DOHH2 (cell line): ENCODE measurements around the gene TEX36.

ENCODE experiments used
- EZH2phosphoT487 ChIP-seq: fragments of 200-600 bp; sonication (generic); IDR thresholded peaks from 2 replicates; pipeline ENCODE4 v1.6.1; 2017; ENCODE audit warnings: borderline replicate concordance, mild to moderate bottlenecking, antibody characterized with exemption, low read length, moderate library complexity, mixed read lengths
- TF ChIP-seq, protein P1 (sequence below): fragments of 200-600 bp; sonication (generic); IDR thresholded peaks from one replicate; pipeline ENCODE4 v1.5.1; 2014; ENCODE audit warnings: antibody characterized with exemption, mild to moderate bottlenecking, low read depth, low read length; ENCODE audit not compliant: poor library complexity, severe bottlenecking

DNA sequence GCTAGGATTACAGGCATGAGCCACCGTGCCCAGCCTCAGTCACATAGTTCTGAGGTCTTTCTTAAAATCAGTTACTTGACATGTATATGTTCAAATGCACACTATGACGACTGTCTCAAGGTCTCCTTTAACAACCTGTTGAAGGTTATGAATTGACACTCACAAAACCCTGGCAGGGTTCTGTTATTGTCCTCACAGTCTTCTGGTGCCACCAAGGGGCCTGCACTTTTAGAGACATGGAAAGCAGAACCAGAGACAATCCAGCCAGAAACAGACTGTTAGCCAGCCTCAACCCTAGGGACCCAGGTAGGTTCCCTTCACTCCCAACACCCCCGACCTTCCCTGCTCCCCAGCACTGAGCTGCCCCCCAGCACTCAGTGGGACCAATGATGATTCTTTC is 26.4 kb downstream of the TEX36 start:
- TF ChIP-seq, protein P1, sequence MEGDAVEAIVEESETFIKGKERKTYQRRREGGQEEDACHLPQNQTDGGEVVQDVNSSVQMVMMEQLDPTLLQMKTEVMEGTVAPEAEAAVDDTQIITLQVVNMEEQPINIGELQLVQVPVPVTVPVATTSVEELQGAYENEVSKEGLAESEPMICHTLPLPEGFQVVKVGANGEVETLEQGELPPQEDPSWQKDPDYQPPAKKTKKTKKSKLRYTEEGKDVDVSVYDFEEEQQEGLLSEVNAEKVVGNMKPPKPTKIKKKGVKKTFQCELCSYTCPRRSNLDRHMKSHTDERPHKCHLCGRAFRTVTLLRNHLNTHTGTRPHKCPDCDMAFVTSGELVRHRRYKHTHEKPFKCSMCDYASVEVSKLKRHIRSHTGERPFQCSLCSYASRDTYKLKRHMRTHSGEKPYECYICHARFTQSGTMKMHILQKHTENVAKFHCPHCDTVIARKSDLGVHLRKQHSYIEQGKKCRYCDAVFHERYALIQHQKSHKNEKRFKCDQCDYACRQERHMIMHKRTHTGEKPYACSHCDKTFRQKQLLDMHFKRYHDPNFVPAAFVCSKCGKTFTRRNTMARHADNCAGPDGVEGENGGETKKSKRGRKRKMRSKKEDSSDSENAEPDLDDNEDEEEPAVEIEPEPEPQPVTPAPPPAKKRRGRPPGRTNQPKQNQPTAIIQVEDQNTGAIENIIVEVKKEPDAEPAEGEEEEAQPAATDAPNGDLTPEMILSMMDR: no peak
- TF ChIP-seq EZH2phosphoT487: no peak
